Hippocampal formation (tissue), 2 donors: ENCODE measurements around the gene MIF.
A peak's percentile ranks its signal among the peaks of the same experiment; 100 is the strongest.
"Not testable (repeated sequence)": the region's sequence is repeated elsewhere in the genome, so short reads cannot be mapped to it uniquely, and the experiment has no call there.

Experiments used
- DNase-seq, 2 donors: peaks; one replicate each; lab custom pipeline; 2025; lab: John Stamatoyannopoulos, UW

The MIF gene

GRCh38 chr22:23903328-23903971 lies 9.3 kb downstream of the MIF start:
- no peak for DNase-seq

- DNase-seq = peak; percentile 68 to 70
These were observed 10.5 kb downstream of the MIF start for GRCh38 chr22:23904573-23905254.

- no peak for DNase-seq
These were observed 12.5 kb downstream of the MIF start for GRCh38 chr22:23906641-23907040.

GRCh38 chr22:23907423-23907822 lies 13.2 kb downstream of the MIF start:
- not testable (repeated sequence) for DNase-seq

GRCh38 chr22:23908587-23909205 lies 14.5 kb downstream of the MIF start:
- no peak for DNase-seq

- no peak for DNase-seq
These were observed 15.2 kb downstream of the MIF start for GRCh38 chr22:23909296-23909898.

GRCh38 chr22:23910496-23911190 lies 16.5 kb downstream of the MIF start:
- DNase-seq = no peak

- no peak for DNase-seq
These were observed 17.3 kb downstream of the MIF start for GRCh38 chr22:23911318-23911980.

- no peak for DNase-seq
These were observed 18.2 kb downstream of the MIF start for GRCh38 chr22:23912293-23912903.

GRCh38 chr22:23913306-23913660 lies 19.1 kb downstream of the MIF start:
- no peak for DNase-seq

- peak; percentile 98 for DNase-seq
These were observed 19.6 kb downstream of the MIF start for GRCh38 chr22:23913661-23914353.

- DNase-seq = no peak
These were observed 21.1 kb downstream of the MIF start for GRCh38 chr22:23915290-23915689.

- DNase-seq = not testable (repeated sequence)
These were observed 26.1 kb downstream of the MIF start for GRCh38 chr22:23920267-23920611.

GRCh38 chr22:23921586-23922201 lies 27.5 kb downstream of the MIF start:
- not testable (repeated sequence) for DNase-seq

- no peak for DNase-seq
These were observed 28.7 kb downstream of the MIF start for GRCh38 chr22:23922921-23923320.

- no peak for DNase-seq
These were observed 30.9 kb downstream of the MIF start for GRCh38 chr22:23925020-23925606.

- no peak for DNase-seq
These were observed 32.4 kb downstream of the MIF start for GRCh38 chr22:23926561-23926960.

- no peak for DNase-seq
These were observed 44.3 kb downstream of the MIF start for GRCh38 chr22:23938328-23939016.

GRCh38 chr22:23939017-23939357 lies 44.8 kb downstream of the MIF start:
- DNase-seq = no peak
